ENCODE measurements around the gene GSK3B. TPM values are rescaled to one million over a fixed set of nuclear protein-coding genes. Genes with fewer than 3 reads are reported as not detected.

GSK3B gene
- total and polyA plus RNA-seq, 4 donors, result 11.0 to 64.9 (median 30.6) TPM

DNA sequence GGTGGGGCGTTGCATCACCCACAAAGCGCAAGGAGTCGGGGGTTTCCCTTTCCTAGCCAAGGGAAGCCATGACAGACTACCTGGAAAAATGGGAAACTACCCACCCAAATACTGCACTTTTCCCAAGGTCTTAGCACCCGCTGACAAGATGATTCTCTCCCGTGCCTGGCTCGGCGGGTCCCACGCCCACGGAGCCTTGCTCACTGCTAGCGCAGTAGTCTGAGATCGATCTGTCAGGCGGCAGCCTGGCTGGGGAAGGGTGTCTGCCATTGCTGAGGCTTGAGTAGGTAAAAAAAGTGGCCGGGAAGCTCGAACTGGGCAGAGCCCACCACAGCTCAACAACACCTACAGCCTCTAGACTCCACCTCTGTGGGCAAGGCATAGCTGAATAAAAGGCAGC, 112.9 kb downstream of the GSK3B start:
- ATAC-seq (ENCODE audit: insufficient read depth, low FRiP score), result no peak
- peaks cover 0 to 2% (median 0%) of the 10 kb centered on the region in 4 donors for H3K36me3 ChIP-seq (ENCODE audit: control insufficient read depth in 4 of 4, insufficient read depth in 4 of 4, low read length in 4 of 4)
- TF ChIP-seq, protein P1, sequence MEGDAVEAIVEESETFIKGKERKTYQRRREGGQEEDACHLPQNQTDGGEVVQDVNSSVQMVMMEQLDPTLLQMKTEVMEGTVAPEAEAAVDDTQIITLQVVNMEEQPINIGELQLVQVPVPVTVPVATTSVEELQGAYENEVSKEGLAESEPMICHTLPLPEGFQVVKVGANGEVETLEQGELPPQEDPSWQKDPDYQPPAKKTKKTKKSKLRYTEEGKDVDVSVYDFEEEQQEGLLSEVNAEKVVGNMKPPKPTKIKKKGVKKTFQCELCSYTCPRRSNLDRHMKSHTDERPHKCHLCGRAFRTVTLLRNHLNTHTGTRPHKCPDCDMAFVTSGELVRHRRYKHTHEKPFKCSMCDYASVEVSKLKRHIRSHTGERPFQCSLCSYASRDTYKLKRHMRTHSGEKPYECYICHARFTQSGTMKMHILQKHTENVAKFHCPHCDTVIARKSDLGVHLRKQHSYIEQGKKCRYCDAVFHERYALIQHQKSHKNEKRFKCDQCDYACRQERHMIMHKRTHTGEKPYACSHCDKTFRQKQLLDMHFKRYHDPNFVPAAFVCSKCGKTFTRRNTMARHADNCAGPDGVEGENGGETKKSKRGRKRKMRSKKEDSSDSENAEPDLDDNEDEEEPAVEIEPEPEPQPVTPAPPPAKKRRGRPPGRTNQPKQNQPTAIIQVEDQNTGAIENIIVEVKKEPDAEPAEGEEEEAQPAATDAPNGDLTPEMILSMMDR (IDR thresholded peaks at IDR 0.05; ENCODE audit: control extremely low read depth, extremely low read depth), result no peak
- no peak for DNase-seq
- no peak overlapping the region for H3K4me3 ChIP-seq
- no peak overlapping the region for H3K9ac ChIP-seq (ENCODE audit: insufficient read depth in 1 of 2, low read length in 2 of 2)
- no peaks in the 10 kb centered on the region for H3K9me3 ChIP-seq (ENCODE audit: control insufficient read depth in 4 of 4, insufficient read depth in 3 of 4, low read length in 3 of 4)
- 98 to 99% methylated on average over 14 of the region's 14 CpGs for WGBS, 2 donors
- H3K27ac ChIP-seq (ENCODE audit: low read depth in 1 of 2, low read length in 1 of 2), result no peak overlapping the region
- no peaks in the 10 kb centered on the region for H3K27me3 ChIP-seq (ENCODE audit: control insufficient read depth in 3 of 3, insufficient read depth in 3 of 3, low read length in 2 of 3)
- peaks cover 0 to 19% (median 0%) of the 10 kb centered on the region in 5 donors for H3K4me1 ChIP-seq (ENCODE audit: control insufficient read depth in 5 of 5, insufficient read depth in 5 of 5, low read length in 5 of 5)

- no peaks in the 10 kb centered on the region for H3K9me3 ChIP-seq (ENCODE audit: control insufficient read depth in 4 of 4, insufficient read depth in 3 of 4, low read length in 3 of 4)
- no peak overlapping the region for H3K27ac ChIP-seq (ENCODE audit: low read depth in 1 of 2, low read length in 1 of 2)
- H3K4me1 ChIP-seq (ENCODE audit: control insufficient read depth in 5 of 5, insufficient read depth in 5 of 5, low read length in 5 of 5), result peaks cover 0 to 22% (median 0%) of the 10 kb centered on the region in 5 donors
- ATAC-seq (ENCODE audit: insufficient read depth, low FRiP score), result no peak
- no peak for DNase-seq
- H3K9ac ChIP-seq (ENCODE audit: insufficient read depth in 1 of 2, low read length in 2 of 2), result no peak overlapping the region
- H3K4me3 ChIP-seq, result no peak overlapping the region
- H3K36me3 ChIP-seq (ENCODE audit: control insufficient read depth in 4 of 4, insufficient read depth in 4 of 4, low read length in 4 of 4), result peaks cover 0 to 2% (median 0%) of the 10 kb centered on the region in 4 donors
- TF ChIP-seq, protein P1 (IDR thresholded peaks at IDR 0.05; ENCODE audit: control extremely low read depth, extremely low read depth), result no peak
- whole genome bisulfite sequencing, 2 donors, result 89 to 90% methylated on average over 11 of the region's 11 CpGs
- H3K27me3 ChIP-seq (ENCODE audit: control insufficient read depth in 3 of 3, insufficient read depth in 3 of 3, low read length in 2 of 3), result no peaks in the 10 kb centered on the region
Measured at GRCh38 chr3:119978554-119979208, 115.6 kb downstream of the GSK3B start.

- Histone ChIP-seq H3K4me1 (ENCODE audit: control insufficient read depth in 5 of 5, insufficient read depth in 5 of 5, low read length in 5 of 5) (peaks cover 0 to 22% (median 0%) of the 10 kb centered on the region in 5 donors), H3K27me3 (ENCODE audit: control insufficient read depth in 3 of 3, insufficient read depth in 3 of 3, low read length in 2 of 3) (no peaks in the 10 kb centered on the region), H3K36me3 (ENCODE audit: control insufficient read depth in 4 of 4, insufficient read depth in 4 of 4, low read length in 4 of 4) (peaks cover 0 to 2% (median 0%) of the 10 kb centered on the region in 4 donors), H3K27ac (ENCODE audit: low read depth in 1 of 2, low read length in 1 of 2) (no peak overlapping the region), H3K9me3 (ENCODE audit: control insufficient read depth in 4 of 4, insufficient read depth in 3 of 4, low read length in 3 of 4) (no peaks in the 10 kb centered on the region), H3K4me3 (no peak overlapping the region), H3K9ac (ENCODE audit: insufficient read depth in 1 of 2, low read length in 2 of 2) (no peak overlapping the region)
- ATAC-seq (ENCODE audit: insufficient read depth, low FRiP score) (no peak), DNase-seq (no peak)
- 67 to 81% methylated on average over 1 of the region's 1 CpG for WGBS, 2 donors
- TF ChIP-seq, protein P1 (IDR thresholded peaks at IDR 0.05; ENCODE audit: control extremely low read depth, extremely low read depth), result no peak
Measured at GRCh38 chr3:119977353-119977752, 116.9 kb downstream of the GSK3B start.
